Activated CD8-positive, alpha-beta memory T cell treated with anti-CD3 and anti-CD28 coated beads for 1 hour (primary cell): ENCODE data around the gene PACRG.
"Not testable (repeated sequence)": the region's sequence is repeated elsewhere in the genome, so short reads cannot be mapped to it uniquely, and the experiment has no call there.

Source experiments
- DNase-seq, 2 donors: peaks; one replicate each; pipeline ENCODE4 v3.0.0-alpha.2; 2020; ENCODE audit warnings: low read depth in 1 of 2; ENCODE audit errors: extremely low read depth in 1 of 2

The PACRG gene

DNA sequence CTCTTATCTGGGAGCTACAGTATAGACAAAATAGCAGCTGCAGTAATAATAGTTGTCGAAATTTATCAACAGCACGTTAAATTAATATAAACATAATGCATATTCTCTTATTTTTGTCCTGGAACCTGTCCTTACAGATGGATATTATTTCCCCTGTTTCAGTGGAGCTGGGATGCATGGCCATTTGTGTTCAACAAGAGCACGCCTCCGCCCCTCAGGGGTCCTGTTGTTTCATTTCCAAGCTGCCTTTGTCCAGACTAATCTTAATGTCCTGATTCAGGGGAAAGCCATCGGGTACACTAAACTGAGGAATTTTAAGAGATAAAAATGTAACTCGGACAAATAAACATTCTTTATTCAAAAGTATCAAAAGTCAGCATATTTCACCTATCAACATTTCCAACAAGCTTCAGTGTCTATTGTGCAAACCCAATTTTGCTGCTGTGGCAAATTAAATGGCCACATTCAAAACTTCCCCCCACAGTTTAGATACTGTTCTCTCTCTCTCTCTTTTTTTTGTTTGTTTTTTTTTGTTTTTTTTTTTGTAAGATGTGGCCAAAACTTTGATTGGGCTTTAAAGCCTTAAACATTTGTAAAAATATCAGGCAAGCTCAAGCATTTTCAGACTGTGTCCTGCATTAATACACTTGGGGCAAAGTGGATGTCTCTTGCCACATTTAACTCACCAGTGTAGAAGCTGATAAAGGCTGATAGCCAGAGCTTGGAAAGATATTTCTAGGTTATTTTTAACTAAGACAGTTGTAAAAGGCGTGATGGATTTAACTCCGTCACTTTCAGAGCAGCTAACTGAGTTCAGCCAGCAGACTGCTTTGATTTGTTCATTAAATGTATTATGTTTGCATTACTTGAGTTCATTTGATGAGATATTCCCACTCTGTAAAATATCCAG, 574.2 kb downstream of the PACRG start:
- DNase-seq: no peak

DNA sequence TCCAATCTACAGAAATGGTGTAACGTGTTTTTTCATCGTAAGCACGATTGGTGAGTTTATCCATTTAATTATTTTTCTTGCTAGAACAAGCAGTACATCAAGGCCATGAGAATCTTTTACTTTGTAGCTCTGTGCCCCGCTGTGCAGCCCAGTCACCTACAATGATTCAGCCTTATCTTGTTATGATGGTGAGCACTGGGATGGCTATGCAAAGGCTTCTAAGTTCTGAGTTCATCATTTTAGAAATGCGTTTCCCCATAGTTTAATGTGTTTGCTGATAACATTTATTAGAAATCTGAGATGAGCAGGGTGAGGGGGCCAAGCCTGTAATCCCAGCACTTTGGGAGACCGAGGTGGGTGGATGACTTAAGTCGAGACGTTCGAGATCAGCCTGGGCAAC, 575.0 kb downstream of the PACRG start:
- no peak for DNase-seq

DNA sequence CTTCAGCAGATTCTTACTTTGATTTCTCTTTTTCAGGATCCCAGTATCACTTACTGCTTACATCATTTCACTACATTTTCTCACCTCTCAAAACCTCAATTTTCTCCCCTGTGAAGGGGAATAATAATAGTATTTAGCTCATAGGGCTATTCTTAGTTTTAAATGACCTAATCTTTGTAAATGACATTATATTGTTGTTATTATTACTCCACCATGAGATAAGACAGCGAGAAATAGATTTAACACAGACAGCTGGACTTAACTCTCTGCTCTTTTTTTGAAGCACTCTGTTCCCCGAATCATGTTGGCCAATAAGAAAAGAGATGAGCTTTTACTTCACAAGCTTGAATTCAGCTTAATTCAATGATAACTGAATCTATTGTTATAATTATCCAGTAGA, 578.2 kb downstream of the PACRG start:
- no peak for DNase-seq

DNA sequence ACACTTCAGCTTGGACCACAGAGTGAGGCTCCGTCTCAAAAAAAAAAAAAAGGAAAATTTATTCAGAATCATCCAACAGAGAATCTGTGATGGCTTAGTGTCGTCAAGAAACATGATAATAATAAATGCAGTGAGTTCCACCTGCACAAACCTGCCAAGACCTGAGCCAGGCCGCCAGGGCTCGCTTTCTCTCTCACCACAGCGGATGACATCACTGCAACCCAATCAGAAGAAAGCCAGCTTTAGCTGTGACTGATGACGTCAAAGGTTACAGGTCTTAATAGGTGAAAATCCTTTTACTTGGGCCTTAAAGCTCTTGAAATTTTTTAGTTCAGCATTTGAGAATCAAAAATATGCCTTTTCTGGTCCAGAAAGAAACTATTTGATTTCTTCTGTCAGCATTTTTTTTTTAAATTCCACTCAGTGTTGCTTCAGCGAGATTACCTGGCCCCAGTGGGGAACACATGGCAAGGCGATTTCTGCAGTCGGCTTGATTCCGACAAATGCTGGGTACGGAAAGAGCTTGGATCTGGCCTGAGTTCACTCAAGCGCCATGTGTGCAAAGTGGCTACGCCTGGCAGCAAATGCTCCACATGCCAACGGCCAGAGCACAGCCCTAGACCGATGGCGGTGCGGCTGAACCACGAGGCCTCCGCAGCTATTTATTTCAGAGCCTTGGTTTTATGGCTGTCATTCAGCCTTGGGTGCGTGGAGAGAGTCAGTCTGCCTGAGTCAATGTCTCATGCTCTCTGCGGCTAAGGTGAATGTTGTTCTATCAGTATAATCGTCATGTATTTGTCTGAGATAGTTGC, 581.1 kb downstream of the PACRG start:
- no peak for DNase-seq

DNA sequence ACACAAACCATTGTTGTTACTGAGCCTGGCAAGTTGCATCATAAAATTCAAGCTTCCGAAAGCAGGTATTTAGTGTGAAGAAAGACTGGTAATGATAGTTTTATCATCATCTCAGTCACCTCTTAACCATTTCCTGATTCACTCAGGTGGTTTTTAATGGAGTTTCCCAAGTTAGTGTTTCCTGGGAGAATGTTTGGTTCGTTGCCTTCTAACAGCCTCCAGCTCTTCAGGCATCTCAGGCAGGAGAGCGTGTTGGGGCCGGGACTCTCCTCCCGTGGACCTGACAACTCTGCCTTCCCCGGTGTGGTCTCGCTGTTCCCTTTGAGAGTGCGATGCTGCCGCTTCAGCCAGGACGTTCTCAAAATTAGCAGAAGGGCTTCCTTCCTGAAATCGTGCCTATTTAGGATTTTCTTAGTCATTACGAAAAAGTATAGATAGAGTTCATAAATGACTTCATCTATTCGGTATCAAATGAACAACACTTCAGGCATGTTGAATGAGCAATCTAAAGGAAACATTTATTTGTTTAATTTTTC, 581.8 kb downstream of the PACRG start:
- DNase-seq: no peak

DNA sequence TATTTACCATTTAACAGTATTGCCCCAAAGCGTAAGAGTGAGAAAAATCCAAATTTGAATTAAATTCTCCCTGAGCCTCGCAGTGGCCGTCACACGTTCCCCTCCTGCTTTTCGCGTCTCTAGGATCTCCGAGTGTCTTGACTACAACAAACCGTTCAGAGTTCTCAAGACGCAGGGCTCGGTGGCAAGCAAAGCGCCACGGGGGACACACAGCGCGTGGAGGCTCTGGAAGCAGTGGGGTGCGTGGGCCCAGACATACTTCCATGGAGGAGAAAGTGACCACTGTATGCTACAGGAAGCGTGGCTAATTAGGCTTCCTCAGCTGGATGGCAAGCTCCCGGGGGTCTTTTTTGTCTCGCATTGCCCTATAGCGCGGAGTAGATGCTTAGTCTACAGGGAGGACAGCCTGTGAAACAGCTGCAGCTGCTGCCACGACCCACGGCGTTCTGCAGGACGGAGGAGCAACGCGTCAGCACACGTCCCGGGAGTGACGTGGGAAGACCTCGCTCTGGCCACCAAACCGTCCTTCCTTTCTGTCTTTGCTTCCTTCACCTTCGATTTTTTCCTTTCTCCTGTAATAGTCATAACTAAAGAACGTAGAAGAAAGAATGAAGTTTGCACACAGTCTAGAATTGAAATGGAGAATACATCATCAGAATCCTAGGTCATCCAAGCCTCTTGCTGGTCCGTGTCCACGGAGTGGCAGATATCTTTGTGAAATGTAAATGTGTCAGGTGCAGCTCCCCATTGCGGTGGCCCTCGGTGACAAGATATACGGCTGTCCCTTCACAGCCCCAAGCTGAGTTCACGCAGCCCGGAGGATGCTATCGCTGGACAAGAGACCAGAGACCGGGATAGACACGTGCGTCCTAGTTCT, 582.6 kb downstream of the PACRG start:
- no peak for DNase-seq

DNA sequence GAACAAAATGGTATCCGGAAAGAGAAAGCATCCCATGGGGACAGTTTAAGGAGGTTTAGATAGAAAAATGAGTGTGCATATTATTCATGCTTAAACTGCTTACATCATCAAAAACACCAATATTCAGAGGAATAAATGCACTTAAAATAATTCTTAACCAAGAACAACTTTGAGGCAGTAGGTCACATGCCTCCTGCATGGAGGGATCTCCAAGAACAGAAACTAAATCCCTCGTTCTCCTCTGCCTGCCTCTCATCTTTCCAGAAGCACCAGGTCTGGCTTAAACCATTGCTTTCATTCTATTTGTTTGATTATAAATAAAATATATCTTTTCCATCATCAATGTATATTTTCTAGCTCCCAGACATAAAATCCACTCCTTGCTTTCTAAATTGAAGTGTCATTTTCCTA, 583.2 kb downstream of the PACRG start:
- no peak for DNase-seq

DNA sequence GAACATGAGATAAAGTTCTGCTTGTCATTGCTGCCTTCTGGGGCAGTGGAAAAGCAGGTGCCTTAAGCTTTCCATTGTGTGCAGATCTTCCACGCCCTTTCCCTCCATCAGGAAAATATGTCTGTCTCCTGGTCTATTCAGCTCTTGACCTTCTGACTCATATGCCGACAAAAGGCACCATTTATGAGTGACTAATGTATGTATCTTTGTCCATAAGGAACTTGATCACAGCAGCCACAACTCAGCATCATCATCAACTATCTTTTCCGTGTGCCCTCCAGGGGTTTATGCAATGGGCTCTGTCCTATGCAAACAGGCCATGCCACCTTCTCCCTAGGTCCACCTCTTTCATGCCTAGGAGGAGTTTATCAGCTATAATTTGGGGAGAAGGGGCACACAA, 584.1 kb downstream of the PACRG start:
- no peak for DNase-seq

DNA sequence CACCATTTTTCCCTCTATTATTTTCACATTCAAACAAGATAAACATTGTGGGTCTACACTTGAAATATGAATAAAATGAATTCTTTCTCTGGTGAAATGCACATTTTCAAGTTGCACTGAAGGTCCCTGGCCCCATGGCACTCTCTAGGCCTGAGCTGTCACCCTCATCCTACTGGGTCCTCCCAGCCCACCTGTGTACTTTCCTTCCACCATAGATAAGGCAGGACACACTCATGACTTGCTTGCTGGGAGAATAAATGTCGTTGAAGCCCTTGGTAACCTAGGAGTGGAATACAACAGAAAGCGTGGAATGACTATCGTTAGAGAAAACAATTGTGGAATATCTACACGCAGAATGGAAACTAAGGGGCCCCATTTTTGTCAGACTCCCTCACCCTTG, 585.8 kb downstream of the PACRG start:
- no peak for DNase-seq

DNA sequence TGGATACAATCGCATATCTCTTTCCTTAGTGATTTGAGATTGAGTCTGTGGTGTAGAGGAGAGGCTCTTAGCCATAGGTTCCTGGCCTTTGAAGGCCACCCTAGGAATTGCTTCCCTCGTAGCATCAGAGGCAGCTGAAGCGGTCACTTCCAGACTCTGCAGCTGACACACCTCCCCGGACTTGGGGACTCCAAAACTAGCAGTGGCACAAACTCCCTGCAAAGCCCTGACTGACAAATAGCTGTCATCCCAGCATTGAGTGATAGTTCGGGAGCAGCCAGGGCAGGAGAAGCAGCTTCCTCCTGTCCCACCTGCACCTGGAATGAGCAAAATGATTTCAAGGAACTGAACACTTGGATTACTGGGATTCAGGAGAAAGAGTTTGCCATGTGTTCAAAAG, 586.2 kb downstream of the PACRG start:
- no peak for DNase-seq

DNA sequence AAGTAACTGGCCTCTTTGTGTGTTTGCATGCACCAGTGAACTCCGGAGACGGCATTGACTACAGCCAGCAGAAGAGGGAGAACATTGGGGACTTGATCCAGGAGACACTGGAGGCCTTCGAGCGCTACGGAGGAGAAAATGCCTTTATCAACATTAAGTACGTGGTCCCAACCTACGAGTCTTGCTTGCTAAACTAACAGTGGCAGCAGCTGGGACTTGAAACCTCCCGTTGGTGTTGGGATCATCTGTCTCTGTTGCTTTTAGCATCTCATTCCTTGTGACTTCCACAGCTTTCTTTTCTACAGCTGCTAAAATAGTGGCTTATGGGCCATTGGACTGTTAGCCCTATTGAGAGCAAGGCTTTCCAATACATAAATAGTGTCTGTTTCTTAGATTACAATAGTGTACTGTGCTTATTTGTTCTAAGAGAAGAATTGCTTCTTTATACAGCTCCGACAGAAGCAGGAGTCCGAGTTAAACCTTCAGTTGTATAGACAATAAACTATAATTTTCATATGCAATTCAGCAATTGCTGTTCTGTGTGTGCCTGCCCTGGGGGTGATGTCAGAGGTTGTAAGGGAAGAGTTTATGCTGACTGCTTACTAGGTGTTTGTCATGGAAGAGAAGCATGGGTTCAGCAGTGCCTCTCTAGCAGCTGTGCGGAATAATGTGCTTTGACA, 587.2 kb downstream of the PACRG start:
- no peak for DNase-seq

DNA sequence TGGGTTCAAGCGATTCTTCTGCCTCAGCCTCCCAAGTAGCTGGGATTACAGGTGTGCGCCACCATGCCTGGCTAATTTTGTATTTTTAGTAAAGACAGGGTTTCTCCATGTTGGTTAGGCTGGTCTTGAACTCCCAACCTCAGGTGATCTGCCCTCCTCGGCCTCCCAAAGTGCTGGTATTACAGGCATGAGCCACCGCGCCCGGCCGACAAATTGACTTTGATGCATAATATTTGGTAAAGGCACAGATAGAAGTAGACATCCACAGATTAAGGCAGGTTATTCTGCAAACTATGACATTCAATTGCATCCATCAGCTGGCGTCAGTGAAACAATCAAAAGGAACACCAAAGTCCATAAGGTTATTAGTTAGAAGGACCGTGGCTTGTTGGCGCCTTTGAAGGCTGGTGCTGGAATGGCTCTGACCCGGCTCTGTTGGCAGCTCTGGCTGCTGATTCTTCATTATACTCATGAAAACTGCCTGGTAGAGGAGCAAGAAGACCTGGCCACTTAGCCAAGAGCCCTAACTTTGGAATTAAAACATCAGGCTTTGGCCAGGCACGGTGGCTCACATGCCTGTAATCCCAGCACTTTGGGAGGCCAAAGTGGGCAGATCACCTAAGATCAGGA, 589.2 kb downstream of the PACRG start:
- DNase-seq: not testable (repeated sequence)

DNA sequence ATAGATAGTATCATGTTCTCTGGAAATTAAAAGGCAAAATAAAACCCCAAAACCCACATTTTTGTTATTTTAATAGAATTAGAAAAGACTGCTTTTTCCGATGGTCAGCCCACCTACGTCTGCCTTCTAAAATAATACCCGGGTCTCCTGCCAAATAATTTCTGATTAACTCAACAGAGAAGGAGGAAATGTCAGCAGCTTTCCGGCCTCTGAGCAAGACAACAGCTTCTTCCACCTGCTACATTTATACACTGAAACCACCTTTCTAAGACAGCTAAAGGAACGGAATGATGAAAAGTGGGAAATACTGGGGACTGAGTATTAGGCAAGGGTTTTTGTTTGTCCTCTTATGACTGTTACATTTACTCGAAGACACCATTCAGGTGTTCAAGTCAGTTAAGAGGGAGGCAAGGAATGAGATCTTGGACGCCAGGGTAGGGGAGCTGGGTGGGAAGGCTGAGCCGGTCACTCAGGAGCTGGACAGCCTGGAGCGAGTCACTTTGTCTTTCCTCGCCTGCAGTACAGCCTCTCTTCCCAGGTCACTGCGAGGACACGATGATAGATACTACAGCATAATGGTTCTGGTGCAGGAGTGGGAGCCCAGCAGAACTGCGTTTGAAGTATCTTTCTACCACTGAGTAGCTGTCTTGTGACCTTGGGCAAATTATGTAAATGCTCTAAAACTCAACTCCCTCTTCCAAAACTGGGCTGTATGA, 590.5 kb downstream of the PACRG start:
- DNase-seq: no peak

DNA sequence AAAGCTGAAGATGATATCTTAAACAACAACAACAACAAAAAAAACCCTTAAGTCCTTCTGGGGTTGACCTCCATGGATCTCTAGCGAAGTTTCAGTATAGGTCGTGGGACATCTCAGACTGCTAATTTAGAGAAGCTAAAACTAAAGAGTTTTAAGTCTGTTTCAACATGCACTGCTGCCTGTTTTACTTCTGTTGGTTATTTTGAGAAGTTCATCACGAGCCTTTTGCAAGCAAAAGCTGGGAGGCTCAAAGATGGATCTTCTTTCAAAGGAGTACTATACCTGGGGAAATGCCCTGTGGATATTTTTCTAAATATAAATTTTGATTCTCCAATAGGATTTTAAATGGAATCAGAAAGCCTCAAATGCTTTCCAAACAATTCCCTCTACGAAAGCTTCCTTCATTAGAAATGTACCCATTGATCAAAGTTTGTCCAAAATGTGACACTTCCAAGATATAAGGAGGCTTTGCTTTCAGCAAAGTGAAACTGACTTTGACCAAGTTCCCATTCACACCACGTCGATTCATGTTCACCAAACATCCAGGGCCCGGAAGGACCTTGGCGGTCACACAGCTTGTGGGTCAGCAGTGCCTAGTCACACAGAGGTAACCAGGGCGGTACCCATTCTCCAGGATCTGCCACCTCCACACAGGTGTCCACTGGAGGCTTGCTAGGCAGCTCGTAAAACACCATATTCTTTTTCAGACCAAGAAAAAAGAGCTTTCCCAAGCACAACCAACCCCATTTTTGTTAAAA, 592.0 kb downstream of the PACRG start:
- no peak for DNase-seq

DNA sequence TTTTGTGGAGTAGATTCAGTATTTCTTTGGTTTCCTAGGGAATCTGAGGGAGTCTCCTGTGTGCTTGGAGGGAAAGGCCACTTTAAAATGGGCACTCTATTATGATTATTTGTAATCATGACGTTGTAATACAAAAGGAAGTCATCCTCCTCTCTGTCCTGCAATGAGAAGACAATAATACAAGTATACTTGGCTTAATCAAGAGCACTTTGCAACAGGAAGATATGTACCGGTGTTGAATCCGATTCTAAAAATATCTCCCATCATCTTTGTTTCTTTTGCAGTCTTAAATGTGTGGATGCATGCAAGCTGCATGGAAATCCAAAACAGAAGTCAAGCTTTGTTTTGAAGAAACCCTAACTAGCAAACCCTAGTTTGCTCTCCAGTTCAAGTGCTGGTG, 592.6 kb downstream of the PACRG start:
- no peak for DNase-seq

DNA sequence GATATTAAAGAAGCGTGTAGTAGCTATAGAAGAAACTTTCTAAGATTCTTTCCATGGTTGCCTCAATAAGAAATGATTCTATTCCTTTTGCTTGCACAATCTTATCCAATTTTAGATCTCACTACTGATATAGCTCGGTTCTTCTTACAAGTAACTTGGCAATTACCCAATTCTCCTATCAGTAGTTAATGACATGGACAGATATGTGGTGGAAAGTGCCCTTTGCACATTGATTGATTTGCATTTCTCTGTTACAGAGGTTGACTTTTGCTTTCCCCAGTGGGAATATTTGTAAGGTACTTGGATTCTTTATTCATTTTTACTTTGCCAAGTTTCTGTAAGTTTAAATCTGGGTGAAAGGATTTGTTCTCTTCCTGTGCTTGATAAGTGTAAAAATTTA, 593.0 kb downstream of the PACRG start:
- no peak for DNase-seq

DNA sequence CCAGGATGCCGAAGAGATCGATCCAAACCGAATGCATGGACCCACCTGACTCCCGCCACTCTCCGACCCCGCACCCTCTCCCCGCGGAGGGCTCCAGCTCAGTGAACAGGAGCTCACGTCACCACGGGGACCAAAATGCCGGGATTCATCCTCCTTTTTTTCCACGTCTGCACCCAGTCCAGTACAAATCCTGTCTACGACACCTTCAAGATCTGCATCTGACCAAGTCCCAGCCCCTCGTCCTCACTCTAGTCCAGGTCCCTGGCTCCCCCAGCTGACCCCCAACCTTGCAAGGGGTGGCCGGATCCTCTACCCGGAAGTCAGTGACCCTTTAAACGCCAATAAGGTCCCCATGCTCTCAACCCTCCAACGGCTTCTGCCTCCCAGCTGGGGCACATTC, 593.9 kb downstream of the PACRG start:
- no peak for DNase-seq

DNA sequence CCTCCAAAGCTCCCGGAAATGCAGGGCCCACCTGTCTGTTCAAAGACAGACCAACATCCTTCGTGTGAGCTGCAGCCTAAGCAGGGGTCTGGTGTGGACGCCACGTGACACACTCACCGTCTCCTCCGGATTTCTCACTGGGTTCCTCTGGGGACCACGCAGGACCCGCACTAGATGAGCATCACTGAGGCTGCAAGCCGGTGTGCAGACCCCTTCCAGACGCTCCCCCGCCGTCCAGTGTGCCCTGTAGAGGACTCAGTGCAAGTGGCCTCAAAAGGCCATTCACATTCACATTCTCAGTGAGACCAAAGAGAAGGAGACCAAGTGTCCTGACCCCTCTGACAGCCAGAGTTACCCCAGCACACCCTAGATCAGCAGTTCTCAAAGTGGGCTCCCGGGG, 595.5 kb downstream of the PACRG start:
- DNase-seq: no peak
